H9 (cell line): ENCODE measurements around the gene TOP1. TPM values are rescaled to one million over a fixed set of nuclear protein-coding genes. Genes with fewer than 3 reads are reported as not detected.
A peak's percentile ranks its signal among the peaks of the same experiment; 100 is the strongest.

ENCODE experiments used
- DNase-seq: peaks from one replicate; pipeline ENCODE4 v3.0.0-alpha.2; 2017
- H2AFZ ChIP-seq: one replicate; pipeline ENCODE4 v1.6.1; 2013; ENCODE audit warnings: mild to moderate bottlenecking, low read length, control low read depth, moderate library complexity
- H2AK5ac ChIP-seq: 2 replicates; pipeline ENCODE4 v1.6.1; 2013; ENCODE audit warnings: low read length, control low read depth, mixed read lengths; ENCODE audit not compliant: insufficient read length
- H2BK120ac ChIP-seq: one replicate; pipeline ENCODE4 v1.6.1; 2013; ENCODE audit warnings: low read depth, mild to moderate bottlenecking, low read length, control low read depth, inconsistent platforms; ENCODE audit not compliant: poor library complexity, severe bottlenecking
- H2BK12ac ChIP-seq: 2 replicates; pipeline ENCODE4 v1.6.1; 2013; ENCODE audit warnings: low read length, control low read depth, mixed read lengths, low read depth; ENCODE audit not compliant: insufficient read length
- H2BK15ac ChIP-seq: 2 replicates; pipeline ENCODE4 v1.6.1; 2013; ENCODE audit warnings: low read depth, low read length, control low read depth
- H2BK20ac ChIP-seq: one replicate; pipeline ENCODE4 v1.6.1; 2013; ENCODE audit warnings: low read depth, mild to moderate bottlenecking, low read length, control low read depth, inconsistent platforms; ENCODE audit not compliant: poor library complexity, severe bottlenecking
- H2BK5ac ChIP-seq: 2 replicates; pipeline ENCODE4 v1.6.1; 2013; ENCODE audit warnings: low read length, control low read depth, mixed read lengths; ENCODE audit not compliant: insufficient read length
- H3K14ac ChIP-seq: 2 replicates; pipeline ENCODE4 v1.6.1; 2013; ENCODE audit warnings: low read length, control low read depth; ENCODE audit not compliant: insufficient read depth
- H3K18ac ChIP-seq: 2 replicates; pipeline ENCODE4 v1.6.1; 2013; ENCODE audit warnings: low read depth, mild to moderate bottlenecking, mixed read lengths, low read length, control low read depth; ENCODE audit not compliant: insufficient read length
- H3K23ac ChIP-seq: 2 replicates; pipeline ENCODE4 v1.6.1; 2013; ENCODE audit warnings: low read length, control low read depth, mixed read lengths, low read depth; ENCODE audit not compliant: insufficient read length
- H3K23me2 ChIP-seq: 2 replicates; pipeline ENCODE4 v1.6.1; 2013; ENCODE audit warnings: low read depth, mild to moderate bottlenecking, mixed read lengths, low read length, control low read depth; ENCODE audit not compliant: insufficient read length, poor library complexity, severe bottlenecking
- H3K27ac ChIP-seq: 2 replicates; pipeline ENCODE4 v1.5.1; 2013; ENCODE audit warnings: low read length, control low read depth, mixed read lengths, low read depth; ENCODE audit not compliant: insufficient read length
- H3K27me3 ChIP-seq: 2 replicates; pipeline ENCODE4 v1.6.1; 2013; ENCODE audit warnings: low read length, control low read depth, inconsistent platforms; ENCODE audit not compliant: insufficient read depth
- H3K4ac ChIP-seq: 2 replicates; pipeline ENCODE4 v1.6.1; 2013; ENCODE audit warnings: low read depth, mild to moderate bottlenecking, control low read depth, inconsistent platforms, low read length, moderate library complexity
- H3K4me1 ChIP-seq: 2 replicates; pipeline ENCODE4 v1.6.1; 2013; ENCODE audit warnings: low read length, control low read depth, inconsistent platforms; ENCODE audit not compliant: insufficient read depth
- H3K4me2 ChIP-seq: 2 replicates; pipeline ENCODE4 v1.6.1; 2013; ENCODE audit warnings: low read length, control low read depth, mixed read lengths; ENCODE audit not compliant: insufficient read length, insufficient read depth
- H3K56ac ChIP-seq: 2 replicates; pipeline ENCODE4 v1.6.1; 2013; ENCODE audit warnings: low read depth, mild to moderate bottlenecking, mixed read lengths, low read length, control low read depth; ENCODE audit not compliant: insufficient read length
- H3K79me1 ChIP-seq: 2 replicates; pipeline ENCODE4 v1.6.1; 2013; ENCODE audit warnings: low read depth, mild to moderate bottlenecking, moderate library complexity, low read length, control low read depth, inconsistent platforms; ENCODE audit not compliant: insufficient read depth, poor library complexity, severe bottlenecking
- H3K79me2 ChIP-seq: 2 replicates; pipeline ENCODE4 v1.6.1; 2013; ENCODE audit warnings: low read length, control low read depth, inconsistent platforms; ENCODE audit not compliant: insufficient read depth
- H3K9ac ChIP-seq: 2 replicates; pipeline ENCODE4 v1.6.1; 2013; ENCODE audit warnings: low read length, control low read depth, mixed read lengths; ENCODE audit not compliant: insufficient read length; ENCODE audit errors: extremely low read depth
- H3K9me3 ChIP-seq: one replicate; pipeline ENCODE4 v1.6.1; 2013; ENCODE audit warnings: low read depth, low read length, inconsistent platforms; ENCODE audit not compliant: control insufficient read depth
- H3T11ph ChIP-seq: one replicate; pipeline ENCODE4 v1.6.1; 2013; ENCODE audit warnings: mild to moderate bottlenecking, low read length, control low read depth, inconsistent platforms
- H4K20me1 ChIP-seq: one replicate; pipeline ENCODE4 v1.6.1; 2013; ENCODE audit not compliant: control insufficient read depth, insufficient read length, insufficient read depth
- H4K5ac ChIP-seq: 2 replicates; pipeline ENCODE4 v1.6.1; 2013; ENCODE audit warnings: low read depth, mild to moderate bottlenecking, mixed read lengths, low read length, control low read depth; ENCODE audit not compliant: insufficient read length
- H4K8ac ChIP-seq: replicated peaks from 2 replicates; pipeline ENCODE4 v1.6.1; 2013; ENCODE audit warnings: low read length, control low read depth, mixed read lengths, low read depth; ENCODE audit not compliant: insufficient read length
- H4K91ac ChIP-seq: 2 replicates; pipeline ENCODE4 v1.6.1; 2013; ENCODE audit warnings: low read depth, mild to moderate bottlenecking, moderate library complexity, mixed read lengths, low read length, control low read depth; ENCODE audit not compliant: insufficient read length
- H3K27ac Mint-ChIP-seq, 3 experiments: 2 replicates in 2 of 3; 3 replicates in 1 of 3; pipeline ENCODE4 v1.8.0; 2020 to 2021; ENCODE audit warnings: mixed read lengths in 3 of 3, mild to moderate bottlenecking in 1 of 3, moderate library complexity in 1 of 3
- H3K27me3 Mint-ChIP-seq: 2 replicates; pipeline ENCODE4 v1.8.0; 2021; ENCODE audit warnings: low read depth, mild to moderate bottlenecking, moderate library complexity, mixed read lengths
- H3K36me3 Mint-ChIP-seq, 3 experiments: 2 replicates in 2 of 3; 3 replicates in 1 of 3; pipeline ENCODE4 v1.8.0; 2020 to 2021; ENCODE audit warnings: low read depth in 3 of 3, mixed read lengths in 3 of 3; ENCODE audit not compliant: insufficient read depth in 1 of 3
- H3K4me1 Mint-ChIP-seq, 2 experiments: 2 replicates each; pipeline ENCODE4 v1.8.0; 2020; ENCODE audit warnings: mixed read lengths in 2 of 2
- H3K4me3 Mint-ChIP-seq, 2 experiments: 2 replicates in 1 of 2; 3 replicates in 1 of 2; pipeline ENCODE4 v1.8.0; 2020 to 2021; ENCODE audit warnings: mild to moderate bottlenecking in 2 of 2, mixed read lengths in 2 of 2, moderate library complexity in 1 of 2
- H3K9me3 Mint-ChIP-seq, 2 experiments: 2 replicates in 1 of 2; 3 replicates in 1 of 2; pipeline ENCODE4 v1.8.0; 2020; ENCODE audit warnings: mild to moderate bottlenecking in 2 of 2, mixed read lengths in 2 of 2, moderate library complexity in 1 of 2
- CTCF ChIP-seq: fragments of 200-600 bp; sonication (generic); conservative IDR thresholded peaks from 3 replicates; pipeline ENCODE4 v1.8.0; 2021; ENCODE audit warnings: antibody characterized with exemption, mild to moderate bottlenecking
- WGBS: extraction: QIAGEN DNeasy Blood & Tissue Kit; methylation state at CpG from one replicate; pipeline ENCODE4 v1.1.7; 2013; ENCODE audit warnings: missing lambda C conversion rate, low lambda C conversion rate, mixed read lengths; ENCODE audit not compliant: insufficient read length; ENCODE audit errors: extremely low coverage; 5-methylcytosine and 5-hydroxymethylcytosine counted together
- total RNA-seq: library from RNA; stranded (reverse); gene quantifications from 2 replicates; pipeline ENCODE4 v1.2.1, GENCODE V29; 2021

The TOP1 gene
- total RNA-seq, 1 experiment from 2014 or later: 96.4 TPM

- Histone ChIP-seq H3K4ac (no peak overlapping the region), H3K79me2 (peaks cover 29% of the 10 kb centered on the region; the same call in 1 of the 2 replicates), H3K27ac (no peak overlapping the region), H3K27me3 (no peaks in the 10 kb centered on the region), H3K4me1 (peaks cover 16% of the 10 kb centered on the region; the same call in 1 of the 2 replicates), H3K23me2 (no peaks in the 10 kb centered on the region), H2BK12ac (no peak overlapping the region), H2BK5ac (no peak overlapping the region), H4K5ac (no peak overlapping the region), H3K18ac (no peak overlapping the region), H4K20me1 (peaks cover 2% of the 10 kb centered on the region), H4K91ac (no peak overlapping the region), H2AFZ (no peak overlapping the region), H2BK120ac (no peak overlapping the region), H2BK20ac (no peak overlapping the region), H3K4me2 (no peak overlapping the region), H3K14ac (no peak overlapping the region), H4K8ac (no peak overlapping the region), H2BK15ac (no peak overlapping the region), H2AK5ac (no peak overlapping the region), H3K79me1 (peaks cover 5% of the 10 kb centered on the region), H3K23ac (no peak overlapping the region), H3K9ac (no peak overlapping the region), H3K56ac (no peak overlapping the region), H3T11ph (no peak overlapping the region), H3K9me3 (no peaks in the 10 kb centered on the region)
- WGBS: no CpG with 5 or more reads among the region's 9 CpGs
- Mint-ChIP-seq H3K27me3 (no peaks in the 10 kb centered on the region), H3K4me3 (no peak overlapping the region), H3K27ac (0 out of 7 replicates have a peak overlapping the region, but pooled peaks of 1 of the 3 experiments have one; percentile 62), H3K9me3 (no peaks in the 10 kb centered on the region), H3K4me1 (peaks cover 47 to 53% of the 10 kb centered on the region in 2 experiments), H3K36me3 (peaks cover 0 to 13% (median 4%) of the 10 kb centered on the region in 3 experiments; a peak in 4 of 7 replicates)
- TF ChIP-seq CTCF: no peak
- DNase-seq: no peak
These were observed 15.9 kb downstream of the TOP1 start for GRCh38 chr20:41044409-41045062.
